HEK293 (cell line): Measurements from ENCODE around the gene CTIF.
A peak's percentile ranks its signal among the peaks of the same experiment; 100 is the strongest.

ENCODE experiments used
- CTCF ChIA-PET: fragments of 350-600 bp; formaldehyde crosslinking; extraction: SDS; loops from one replicate; lab custom pipeline; 2021; ENCODE audit warnings: antibody characterized with exemption; lab: Yijun Ruan, JAX
- POLR2A ChIA-PET: fragments of 300-600 bp; formaldehyde crosslinking; extraction: SDS; loops from one replicate; lab custom pipeline; 2020; ENCODE audit warnings: antibody characterized with exemption, inconsistent platforms; lab: Yijun Ruan, JAX
- H3K27ac ChIP-seq: fragments of 200-500 bp; sonication (Bioruptor generic); 2 replicates; pipeline ENCODE4 v1.5.1; 2014; ENCODE audit warnings: low read depth, low read length, control low read depth, inconsistent platforms; ENCODE audit errors: extremely low read depth
- H3K36me3 ChIP-seq, 2 experiments: fragments of 200-500 bp in 1 of 2; sonication (Bioruptor generic) in 1 of 2; 1 replicate in 1 of 2; 2 replicates in 1 of 2; pipeline ENCODE4 v1.5.1; 2014 to 2017; ENCODE audit warnings: inconsistent platforms in 2 of 2, low read length in 2 of 2; ENCODE audit not compliant: control insufficient read depth in 2 of 2, insufficient read depth in 1 of 2
- H3K4me1 ChIP-seq: fragments of 200-500 bp; sonication (Bioruptor generic); 2 replicates; pipeline ENCODE4 v1.5.1; 2014; ENCODE audit warnings: mild to moderate bottlenecking, low read length, inconsistent platforms; ENCODE audit not compliant: control insufficient read depth, insufficient read depth
- H3K4me3 ChIP-seq: 2 replicates; pipeline ENCODE4 v1.5.1; 2011; ENCODE audit warnings: low read depth, mild to moderate bottlenecking, control low read depth, low read length, moderate library complexity
- H3K9me3 ChIP-seq: fragments of 200-500 bp; sonication (Bioruptor generic); 2 replicates; pipeline ENCODE4 v1.5.1; 2014; ENCODE audit warnings: low read depth, low read length, inconsistent platforms; ENCODE audit not compliant: control insufficient read depth, insufficient read depth
- BCL11A ChIP-seq: fragments of 450-650 bp; formaldehyde crosslinking; IDR thresholded peaks from 2 replicates; pipeline ENCODE4 v1.5.1; 2016; ENCODE audit warnings: low read depth, missing biosample characterization, missing genetic modification characterization
- GLIS1 ChIP-seq: fragments of 450-650 bp; formaldehyde crosslinking; IDR thresholded peaks from 2 replicates; pipeline ENCODE4 v1.5.1; 2016; ENCODE audit warnings: missing biosample characterization, missing genetic modification characterization
- KLF17 ChIP-seq: fragments of 450-650 bp; formaldehyde crosslinking; IDR thresholded peaks from 2 replicates; pipeline ENCODE4 v1.5.1; 2016; ENCODE audit warnings: missing biosample characterization, missing genetic modification characterization
- KLF8 ChIP-seq: fragments of 450-650 bp; formaldehyde crosslinking; IDR thresholded peaks from 2 replicates; pipeline ENCODE4 v1.5.1; 2016; ENCODE audit warnings: missing biosample characterization, missing genetic modification characterization
- KLF9 ChIP-seq: fragments of 450-650 bp; formaldehyde crosslinking; IDR thresholded peaks from 2 replicates; pipeline ENCODE4 v1.5.1; 2016; ENCODE audit warnings: missing biosample characterization, missing genetic modification characterization, low read depth
- PRDM6 ChIP-seq: fragments of 450-650 bp; formaldehyde crosslinking; IDR thresholded peaks from 2 replicates; pipeline ENCODE4 v1.5.1; 2017; ENCODE audit warnings: missing biosample characterization, missing genetic modification characterization
- ZBTB1 ChIP-seq: fragments of 450-650 bp; formaldehyde crosslinking; IDR thresholded peaks from 2 replicates; pipeline ENCODE4 v1.5.1; 2016; ENCODE audit warnings: missing biosample characterization, missing genetic modification characterization
- ZBTB21 ChIP-seq: fragments of 450-650 bp; formaldehyde crosslinking; IDR thresholded peaks from 2 replicates; pipeline ENCODE4 v1.5.1; 2017; ENCODE audit warnings: missing biosample characterization, missing genetic modification characterization
- ZNF138 ChIP-seq: fragments of 450-650 bp; formaldehyde crosslinking; IDR thresholded peaks from 2 replicates; pipeline ENCODE4 v1.5.1; 2016; ENCODE audit warnings: missing biosample characterization, missing genetic modification characterization, borderline replicate concordance
- ZNF146 ChIP-seq: fragments of 450-650 bp; formaldehyde crosslinking; IDR thresholded peaks from 2 replicates; pipeline ENCODE4 v1.5.1; 2016; ENCODE audit warnings: missing biosample characterization, missing genetic modification characterization
- ZNF155 ChIP-seq: fragments of 450-650 bp; formaldehyde crosslinking; IDR thresholded peaks from 2 replicates; pipeline ENCODE4 v1.5.1; 2016; ENCODE audit warnings: missing biosample characterization, missing genetic modification characterization
- ZNF211 ChIP-seq: fragments of 450-650 bp; formaldehyde crosslinking; IDR thresholded peaks from 2 replicates; pipeline ENCODE4 v1.5.1; 2016; ENCODE audit warnings: low read depth, missing biosample characterization, missing genetic modification characterization
- ZNF221 ChIP-seq: fragments of 450-650 bp; formaldehyde crosslinking; IDR thresholded peaks from 2 replicates; pipeline ENCODE4 v1.5.1; 2017; ENCODE audit warnings: missing biosample characterization, missing genetic modification characterization, borderline replicate concordance
- ZNF274 ChIP-seq, 2 experiments: fragments of 200-500 bp in 1 of 2; fragments of 450-650 bp in 1 of 2; sonication (Bioruptor generic) in 1 of 2; formaldehyde crosslinking in 1 of 2; IDR thresholded peaks; 2 replicates each; pipeline versions ENCODE4 v1.5.1 to v1.6.1; 2014 to 2016; ENCODE audit warnings: borderline replicate concordance in 1 of 2, inconsistent platforms in 1 of 2, low read length in 1 of 2, missing biosample characterization in 1 of 2, missing genetic modification characterization in 1 of 2
- ZNF37A ChIP-seq: fragments of 450-650 bp; IDR thresholded peaks from 2 replicates; pipeline ENCODE4 v1.5.1; 2018; ENCODE audit warnings: missing biosample characterization, missing genetic modification characterization
- ZNF473 ChIP-seq: fragments of 450-650 bp; formaldehyde crosslinking; IDR thresholded peaks from 2 replicates; pipeline ENCODE4 v1.5.1; 2017; ENCODE audit warnings: missing biosample characterization, missing genetic modification characterization
- ZNF510 ChIP-seq: fragments of 450-650 bp; formaldehyde crosslinking; IDR thresholded peaks from 2 replicates; pipeline ENCODE4 v1.5.1; 2018; ENCODE audit warnings: mild to moderate bottlenecking, missing genetic modification characterization, missing biosample characterization; ENCODE audit not compliant: insufficient replicate concordance
- ZNF548 ChIP-seq: fragments of 450-650 bp; formaldehyde crosslinking; IDR thresholded peaks from 2 replicates; pipeline ENCODE4 v1.5.1; 2016; ENCODE audit warnings: missing biosample characterization, missing genetic modification characterization
- ZNF560 ChIP-seq: fragments of 450-650 bp; formaldehyde crosslinking; IDR thresholded peaks from 2 replicates; pipeline ENCODE4 v1.5.1; 2017; ENCODE audit warnings: missing biosample characterization, missing genetic modification characterization, borderline replicate concordance
- ZNF571 ChIP-seq: fragments of 450-650 bp; formaldehyde crosslinking; IDR thresholded peaks from 2 replicates; pipeline ENCODE4 v1.5.0; 2017; ENCODE audit warnings: missing biosample characterization, missing genetic modification characterization
- ZNF624 ChIP-seq: fragments of 450-650 bp; formaldehyde crosslinking; IDR thresholded peaks from 2 replicates; pipeline ENCODE4 v1.5.1; 2017; ENCODE audit warnings: missing biosample characterization, missing genetic modification characterization
- ZNF629 ChIP-seq: fragments of 450-650 bp; formaldehyde crosslinking; IDR thresholded peaks from 2 replicates; pipeline ENCODE4 v1.5.1; 2017; ENCODE audit warnings: missing biosample characterization, missing genetic modification characterization
- ZNF791 ChIP-seq: fragments of 450-650 bp; formaldehyde crosslinking; IDR thresholded peaks from 2 replicates; pipeline ENCODE4 v1.5.1; 2016; ENCODE audit warnings: missing biosample characterization, missing genetic modification characterization
- ZNF830 ChIP-seq: fragments of 450-650 bp; IDR thresholded peaks from 2 replicates; pipeline ENCODE4 v1.5.0; 2018; ENCODE audit warnings: missing biosample characterization, missing genetic modification characterization, low read depth, mild to moderate bottlenecking, moderate library complexity
- ZNF843 ChIP-seq: fragments of 450-650 bp; formaldehyde crosslinking; IDR thresholded peaks from 2 replicates; pipeline ENCODE4 v1.5.1; 2016; ENCODE audit warnings: missing biosample characterization, missing genetic modification characterization
- TF ChIP-seq, protein P1 (sequence below): fragments of 450-650 bp; formaldehyde crosslinking; IDR thresholded peaks from 2 replicates; pipeline ENCODE4 v1.5.1; 2016; ENCODE audit warnings: missing biosample characterization, missing genetic modification characterization, low read depth
- TF ChIP-seq, protein P2 (sequence below): fragments of 450-650 bp; formaldehyde crosslinking; IDR thresholded peaks from 2 replicates; pipeline ENCODE4 v1.5.1; 2016; ENCODE audit warnings: missing biosample characterization, missing genetic modification characterization
- TF ChIP-seq, protein P3 (sequence below): fragments of 450-650 bp; formaldehyde crosslinking; IDR thresholded peaks from 2 replicates; pipeline ENCODE4 v1.5.1; 2016; ENCODE audit warnings: missing biosample characterization, missing genetic modification characterization

The CTIF gene

GRCh38 chr18:48619501-48619900 lies 80.7 kb downstream of the CTIF start (continued):
- TF ChIP-seq KLF8 (no peak), ZNF510 (tag by site-specific recombination) (no peak), ZBTB1 (tag by site-specific recombination) (no peak), KLF9 (tag by site-specific recombination) (no peak), ZNF571 (tag by site-specific recombination) (no peak), ZNF624 (tag by site-specific recombination) (no peak)

- TF ChIP-seq ZNF473 (tag by site-specific recombination) (no peak), ZNF138 (tag by site-specific recombination) (no peak), ZNF843 (tag by site-specific recombination) (no peak), ZNF37A (tag by site-specific recombination) (no peak), ZNF146 (tag by site-specific recombination) (no peak), BCL11A (tag by site-specific recombination) (no peak), ZNF221 (tag by site-specific recombination) (no peak), ZNF274 (IDR thresholded peaks at IDR 0.05; ENCODE audit: low read length) (no peak), ZNF274 (tag by site-specific recombination; IDR thresholded peaks at IDR 0.05; ENCODE audit: borderline replicate concordance) (no peak), ZNF830 (no peak), ZNF548 (tag by site-specific recombination) (no peak), ZNF155 (no peak), ZNF560 (tag by site-specific recombination) (no peak)
- TF ChIP-seq, protein P1, sequence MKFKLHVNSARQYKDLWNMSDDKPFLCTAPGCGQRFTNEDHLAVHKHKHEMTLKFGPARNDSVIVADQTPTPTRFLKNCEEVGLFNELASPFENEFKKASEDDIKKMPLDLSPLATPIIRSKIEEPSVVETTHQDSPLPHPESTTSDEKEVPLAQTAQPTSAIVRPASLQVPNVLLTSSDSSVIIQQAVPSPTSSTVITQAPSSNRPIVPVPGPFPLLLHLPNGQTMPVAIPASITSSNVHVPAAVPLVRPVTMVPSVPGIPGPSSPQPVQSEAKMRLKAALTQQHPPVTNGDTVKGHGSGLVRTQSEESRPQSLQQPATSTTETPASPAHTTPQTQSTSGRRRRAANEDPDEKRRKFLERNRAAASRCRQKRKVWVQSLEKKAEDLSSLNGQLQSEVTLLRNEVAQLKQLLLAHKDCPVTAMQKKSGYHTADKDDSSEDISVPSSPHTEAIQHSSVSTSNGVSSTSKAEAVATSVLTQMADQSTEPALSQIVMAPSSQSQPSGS (tag by site-specific recombination): no peak
- TF ChIP-seq, protein P2, sequence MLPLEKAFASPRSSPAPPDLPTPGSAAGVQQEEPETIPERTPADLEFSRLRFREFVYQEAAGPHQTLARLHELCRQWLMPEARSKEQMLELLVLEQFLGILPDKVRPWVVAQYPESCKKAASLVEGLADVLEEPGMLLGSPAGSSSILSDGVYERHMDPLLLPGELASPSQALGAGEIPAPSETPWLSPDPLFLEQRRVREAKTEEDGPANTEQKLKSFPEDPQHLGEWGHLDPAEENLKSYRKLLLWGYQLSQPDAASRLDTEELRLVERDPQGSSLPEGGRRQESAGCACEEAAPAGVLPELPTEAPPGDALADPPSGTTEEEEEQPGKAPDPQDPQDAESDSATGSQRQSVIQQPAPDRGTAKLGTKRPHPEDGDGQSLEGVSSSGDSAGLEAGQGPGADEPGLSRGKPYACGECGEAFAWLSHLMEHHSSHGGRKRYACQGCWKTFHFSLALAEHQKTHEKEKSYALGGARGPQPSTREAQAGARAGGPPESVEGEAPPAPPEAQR (tag by site-specific recombination): no peak
- TF ChIP-seq, protein P3, sequence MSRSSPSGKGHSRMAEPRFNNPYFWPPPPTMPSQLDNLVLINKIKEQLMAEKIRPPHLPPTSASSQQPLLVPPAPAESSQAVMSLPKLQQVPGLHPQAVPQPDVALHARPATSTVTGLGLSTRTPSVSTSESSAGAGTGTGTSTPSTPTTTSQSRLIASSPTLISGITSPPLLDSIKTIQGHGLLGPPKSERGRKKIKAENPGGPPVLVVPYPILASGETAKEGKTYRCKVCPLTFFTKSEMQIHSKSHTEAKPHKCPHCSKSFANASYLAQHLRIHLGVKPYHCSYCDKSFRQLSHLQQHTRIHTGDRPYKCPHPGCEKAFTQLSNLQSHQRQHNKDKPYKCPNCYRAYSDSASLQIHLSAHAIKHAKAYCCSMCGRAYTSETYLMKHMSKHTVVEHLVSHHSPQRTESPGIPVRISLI (tag by site-specific recombination): no peak
These were observed 81.2 kb downstream of the CTIF start for GRCh38 chr18:48620071-48620470.

DNA sequence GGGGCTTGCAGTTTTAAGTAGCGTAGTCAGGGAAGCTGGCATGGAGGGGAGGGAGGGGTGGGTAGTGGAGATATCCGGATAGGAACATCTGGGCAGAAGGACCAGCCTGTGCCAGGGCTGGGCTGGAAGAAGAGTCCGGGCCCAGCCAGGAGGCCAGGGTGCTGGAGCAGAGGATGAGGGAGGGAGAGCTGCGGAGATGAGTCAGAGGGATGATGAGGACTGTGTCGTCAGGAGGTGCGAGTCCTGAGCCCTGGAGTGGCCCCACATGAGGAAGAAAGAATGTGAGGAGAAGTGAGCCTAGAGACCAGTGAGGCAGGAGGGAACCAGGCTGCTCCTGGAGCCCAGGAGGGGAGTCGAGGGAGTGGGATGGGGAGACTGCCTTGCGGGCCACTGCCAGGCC lies 82.4 kb downstream of the CTIF start:
- POLR2A ChIA-PET: no interaction called here
- no peaks in the 10 kb centered on the region for H3K4me1 ChIP-seq
- no peak overlapping the region for H3K27ac ChIP-seq
- TF ChIP-seq ZNF221 (tag by site-specific recombination) (no peak), KLF17 (tag by site-specific recombination) (0 out of 2 replicates have a peak, but pooled peaks have one; percentile 26), ZBTB21 (0 out of 2 replicates have a peak, but pooled peaks have one; percentile 51), GLIS1 (tag by site-specific recombination) (peak; percentile 40; the same call in 1 of the 2 replicates), ZNF629 (tag by site-specific recombination) (0 out of 2 replicates have a peak, but pooled peaks have one; percentile 35), ZNF791 (no peak), PRDM6 (tag by site-specific recombination) (no peak), ZNF211 (tag by site-specific recombination) (no peak)

More at GRCh38 chr18:48620071-48620470, 81.2 kb downstream of the CTIF start:
- CTCF ChIA-PET: interaction anchor here (0.6 to 1.4 kb wide), 2 partner anchors 144 to 617 kb away, joined by 4 to 8 read pairs; no protein-coding TSS in a partner anchor
- no peaks in the 10 kb centered on the region for H3K4me1 ChIP-seq
- H3K4me3 ChIP-seq: no peak overlapping the region
- H3K36me3 ChIP-seq: no peaks in the 10 kb centered on the region
- no peak overlapping the region for H3K27ac ChIP-seq
- H3K9me3 ChIP-seq: no peaks in the 10 kb centered on the region
- POLR2A ChIA-PET: no interaction called here

More for the DNA sequence above, 82.4 kb downstream of the CTIF start:
- Histone ChIP-seq H3K4me3 (no peak overlapping the region), H3K36me3 (no peaks in the 10 kb centered on the region; a peak in 1 of 3 replicates), H3K9me3 (no peaks in the 10 kb centered on the region)
- CTCF ChIA-PET: interaction anchor here (0.7 to 1.5 kb wide), 3 partner anchors 129 to 204 kb away, joined by 3 to 4 read pairs (median 3); no protein-coding TSS in a partner anchor
